Kidney epithelial cell (primary cell): Measurements from ENCODE around the gene LRCH2. TPM values are rescaled to one million over a fixed set of nuclear protein-coding genes. Genes with fewer than 3 reads are reported as not detected.
"Not testable (repeated sequence)": the region's sequence is repeated elsewhere in the genome, so short reads cannot be mapped to it uniquely, and the experiment has no call there.

ENCODE experiments used
- DNase-seq: peaks from one replicate; pipeline ENCODE4 v3.0.0-alpha.2; 2010; ENCODE audit warnings: low read depth
- H3K27me3 ChIP-seq: 2 replicates; pipeline ENCODE4 v1.6.0; 2011; ENCODE audit warnings: low read length; ENCODE audit not compliant: control insufficient read depth, insufficient read depth
- H3K36me3 ChIP-seq: 2 replicates; pipeline ENCODE4 v1.5.1; 2011; ENCODE audit warnings: low read length; ENCODE audit not compliant: control insufficient read depth, insufficient read depth
- H3K4me3 ChIP-seq: 2 replicates; pipeline ENCODE4 v1.5.1; 2011; ENCODE audit warnings: low read depth, mild to moderate bottlenecking, control low read depth, low read length
- CTCF ChIP-seq: IDR thresholded peaks from 2 replicates; pipeline ENCODE4 v1.5.1; 2011; ENCODE audit warnings: mild to moderate bottlenecking, moderate library complexity, low read length, control low read depth, inconsistent platforms; ENCODE audit not compliant: insufficient read depth, poor library complexity, severe bottlenecking
- total RNA-seq: library from RNA; depleted of rRNA; stranded (reverse); fragments of >200 nt; gene quantifications from 2 replicates; pipeline ENCODE4 v1.2.3, GENCODE V29; 2015

Gene LRCH2
- total RNA-seq, 1 donor from 2014 or later: 3.7 TPM

GRCh38 chrX:115214605-115215004 lies 19.3 kb downstream of the LRCH2 start:
- Histone ChIP-seq H3K27me3 (no peaks in the 10 kb centered on the region), H3K4me3 (no peak overlapping the region), H3K36me3 (no peaks in the 10 kb centered on the region)
- no peak for TF ChIP-seq CTCF
- DNase-seq: no peak

- Histone ChIP-seq H3K36me3 (no peaks in the 10 kb centered on the region), H3K4me3 (no peak overlapping the region), H3K27me3 (no peaks in the 10 kb centered on the region)
- DNase-seq: no peak
- TF ChIP-seq CTCF: no peak
These were observed 19.7 kb downstream of the LRCH2 start for GRCh38 chrX:115214151-115214550.

GRCh38 chrX:115209547-115209946 lies 24.3 kb downstream of the LRCH2 start:
- H3K4me3 ChIP-seq, H3K36me3 ChIP-seq, H3K27me3 ChIP-seq, DNase-seq: not testable (repeated sequence)

- no peak for TF ChIP-seq CTCF
- Histone ChIP-seq H3K27me3 (no peaks in the 10 kb centered on the region), H3K36me3 (no peaks in the 10 kb centered on the region), H3K4me3 (no peak overlapping the region)
- DNase-seq: no peak
These were observed 29.9 kb downstream of the LRCH2 start for GRCh38 chrX:115204040-115204439.

DNA sequence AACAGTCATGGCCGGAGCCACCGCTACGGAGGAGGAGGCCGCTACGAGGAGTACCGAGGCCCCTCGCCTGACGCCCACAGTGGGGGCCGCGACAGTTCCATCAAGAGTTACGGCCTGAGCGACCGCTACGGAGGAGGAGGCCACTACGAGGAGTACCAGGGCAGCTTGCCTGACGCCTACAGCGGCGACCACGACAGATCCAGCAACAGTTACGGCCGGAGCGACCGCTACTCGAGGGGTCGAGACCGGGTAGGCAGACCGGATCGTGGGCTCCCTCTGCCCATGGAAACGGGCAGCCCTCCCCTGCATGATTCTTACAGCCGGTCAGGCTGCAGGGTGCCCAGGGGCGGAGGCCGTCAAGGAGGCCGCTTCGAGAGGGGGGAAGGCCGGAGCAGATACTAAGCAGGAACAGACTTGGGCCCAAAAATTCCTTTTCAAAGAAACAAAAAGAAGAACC lies 41.6 kb downstream of the LRCH2 start:
- TF ChIP-seq CTCF: no peak
- no peak for DNase-seq
- no peak overlapping the region for H3K4me3 ChIP-seq
- H3K27me3 ChIP-seq: no peaks in the 10 kb centered on the region
- no peaks in the 10 kb centered on the region for H3K36me3 ChIP-seq

- Histone ChIP-seq H3K27me3 (no peaks in the 10 kb centered on the region), H3K4me3 (no peak overlapping the region), H3K36me3 (no peaks in the 10 kb centered on the region)
- no peak for TF ChIP-seq CTCF
- DNase-seq: no peak
These were observed 42.2 kb downstream of the LRCH2 start for GRCh38 chrX:115191490-115192243.
